ENCODE data around the gene POR. TPM values are rescaled to one million over a fixed set of nuclear protein-coding genes. Genes with fewer than 3 reads are reported as not detected.
"Not testable (repeated sequence)": the region's sequence is repeated elsewhere in the genome, so short reads cannot be mapped to it uniquely, and the experiment has no call there.

Gene POR
- polyA plus RNA-seq, 1 of the 3 experiments (the other 2 are of a cell fraction) = 68.7 TPM

- peak overlapping the region in 1 of 2 experiments; percentile 19; a peak in 2 of 4 replicates for H3K27ac ChIP-seq (ENCODE audit: low read depth in 2 of 2, low read length in 1 of 2)
- CTCF ChIA-PET = interaction anchor here (0.9 to 3.5 kb wide), 3 partner anchors 12 to 148 kb away, joined by 3 to 20 read pairs (median 4); no protein-coding TSS in a partner anchor
- H3K9me2 ChIP-seq = no peaks in the 10 kb centered on the region
- POLR2A ChIA-PET = interaction anchor here (0.6 to 0.7 kb wide), 2 partner anchors 13 to 22 kb away, joined by 3 read pairs; no protein-coding TSS in a partner anchor
- no peaks in the 10 kb centered on the region for H3K79me2 ChIP-seq (ENCODE audit: insufficient read depth)
- no peak overlapping the region for H3K9ac ChIP-seq
- DNase-seq = no peak
- H3K36me3 ChIP-seq (replicated peaks in 1 of 2; ENCODE audit: control insufficient read depth in 1 of 2, insufficient read depth in 2 of 2, low read length in 1 of 2) = no peaks in the 10 kb centered on the region
- H3F3A ChIP-seq (replicated peaks; ENCODE audit: insufficient read depth) = peaks cover 16% of the 10 kb centered on the region
- no peaks in the 10 kb centered on the region for H4K20me1 ChIP-seq (ENCODE audit: insufficient read depth)
- H3K4me2 ChIP-seq = no peak overlapping the region
- peaks cover 0 to 7% of the 10 kb centered on the region in 2 experiments; a peak in 1 of 4 replicates for H3K4me1 ChIP-seq (ENCODE audit: control insufficient read depth in 1 of 2, insufficient read depth in 2 of 2, low read depth in 1 of 2, low read length in 1 of 2)
- TF ChIP-seq RAD21 (IDR thresholded peaks at IDR 0.05; ENCODE audit: low read length) (no peak), TAF1 (IDR thresholded peaks at IDR 0.05; ENCODE audit: borderline replicate concordance, low read depth, low read length) (no peak), FOXM1 (IDR thresholded peaks at IDR 0.05; ENCODE audit: low read depth) (no peak), CHD2 (IDR thresholded peaks at IDR 0.05; ENCODE audit: low read length, partially characterized antibody) (no peak)
- 82% methylated on average over 13 of the region's 13 CpGs for WGBS (ENCODE audit: low lambda C conversion rate)
- H2AFZ ChIP-seq (ENCODE audit: low read depth) = peak overlapping the region; percentile 54; the same call in 1 of the 2 replicates
- no peak overlapping the region for H3K4me3 ChIP-seq (ENCODE audit: low read depth in 2 of 2, low read length in 1 of 2)
- no peaks in the 10 kb centered on the region for H3K9me3 ChIP-seq
- no peaks in the 10 kb centered on the region for H3K27me3 ChIP-seq (ENCODE audit: insufficient read depth)
These were observed 42.7 kb upstream of the POR start for GRCh38 chr7:75872073-75872782.

GRCh38 chr7:75874180-75874579 is 40.8 kb upstream of the POR start:
- H3K9ac ChIP-seq; H4K20me1 ChIP-seq (ENCODE audit: insufficient read depth); H2AFZ ChIP-seq (ENCODE audit: low read depth); POLR2A ChIA-PET; H3K27me3 ChIP-seq (ENCODE audit: insufficient read depth); H3K9me2 ChIP-seq; H3K4me2 ChIP-seq; H3K79me2 ChIP-seq (ENCODE audit: insufficient read depth); H3K27ac ChIP-seq (ENCODE audit: low read depth in 2 of 2, low read length in 1 of 2); DNase-seq; H3K9me3 ChIP-seq; H3K36me3 ChIP-seq (replicated peaks in 1 of 2; ENCODE audit: control insufficient read depth in 1 of 2, insufficient read depth in 2 of 2, low read length in 1 of 2); H3K4me3 ChIP-seq (ENCODE audit: low read depth in 2 of 2, low read length in 1 of 2): not testable (repeated sequence)
- peaks cover 16% of the 10 kb centered on the region for H3F3A ChIP-seq (replicated peaks; ENCODE audit: insufficient read depth)
- peaks cover 6 to 13% of the 10 kb centered on the region in 2 experiments; a peak in 3 of 4 replicates for H3K4me1 ChIP-seq (ENCODE audit: control insufficient read depth in 1 of 2, insufficient read depth in 2 of 2, low read depth in 1 of 2, low read length in 1 of 2)
- CTCF ChIA-PET = interaction anchor here (0.8 to 3.5 kb wide), 3 partner anchors 8 to 146 kb away, joined by 3 to 20 read pairs (median 14); no protein-coding TSS in a partner anchor
- WGBS (ENCODE audit: low lambda C conversion rate) = 95% methylated on average over 3 of the region's 3 CpGs

- no peak overlapping the region for H3K27ac ChIP-seq (ENCODE audit: low read depth in 2 of 2, low read length in 1 of 2)
- no peak for DNase-seq
- H3K9me3 ChIP-seq = no peaks in the 10 kb centered on the region
- peaks cover 9 to 13% of the 10 kb centered on the region in 2 experiments for H3K4me1 ChIP-seq (ENCODE audit: control insufficient read depth in 1 of 2, insufficient read depth in 2 of 2, low read depth in 1 of 2, low read length in 1 of 2)
- H3K27me3 ChIP-seq (ENCODE audit: insufficient read depth) = no peaks in the 10 kb centered on the region
- no peaks in the 10 kb centered on the region for H4K20me1 ChIP-seq (ENCODE audit: insufficient read depth)
- peaks cover 15% of the 10 kb centered on the region for H3K79me2 ChIP-seq (ENCODE audit: insufficient read depth)
- no peaks in the 10 kb centered on the region for H3K9me2 ChIP-seq
- no peak overlapping the region for H3K9ac ChIP-seq
- H3K36me3 ChIP-seq (replicated peaks in 1 of 2; ENCODE audit: control insufficient read depth in 1 of 2, insufficient read depth in 2 of 2, low read length in 1 of 2) = no peaks in the 10 kb centered on the region
- H3F3A ChIP-seq (replicated peaks; ENCODE audit: insufficient read depth) = peaks cover 16% of the 10 kb centered on the region
- no peak overlapping the region for H3K4me2 ChIP-seq
- WGBS (ENCODE audit: low lambda C conversion rate) = 92% methylated on average over 21 of the region's 21 CpGs
- POLR2A ChIA-PET = no interaction called here
- no peak overlapping the region for H3K4me3 ChIP-seq (ENCODE audit: low read depth in 2 of 2, low read length in 1 of 2)
- CTCF ChIA-PET = interaction anchor here (2.3 to 3.5 kb wide), 2 partner anchors 9 to 145 kb away, joined by 14 to 20 read pairs; no protein-coding TSS in a partner anchor
- no peak overlapping the region for H2AFZ ChIP-seq (ENCODE audit: low read depth)
- no peak for TF ChIP-seq SIN3A (IDR thresholded peaks at IDR 0.05; ENCODE audit: borderline replicate concordance, low read depth, low read length)
- no peak for TF ChIP-seq IRF3 (IDR thresholded peaks at IDR 0.05; ENCODE audit: low read depth, low read length)
- no peak for TF ChIP-seq MEF2A (IDR thresholded peaks at IDR 0.05; ENCODE audit: borderline replicate concordance, low read depth)
- no peak for TF ChIP-seq PBX3 (IDR thresholded peaks at IDR 0.05)
- TF ChIP-seq CTCF (IDR thresholded peaks at IDR 0.05) = no peak
- no peak for TF ChIP-seq TEAD4 (IDR thresholded peaks at IDR 0.05; ENCODE audit: borderline replicate concordance, insufficient read depth)
- TF ChIP-seq CHD2 (IDR thresholded peaks at IDR 0.05; ENCODE audit: low read length, partially characterized antibody) = no peak
- TF ChIP-seq NFIC (IDR thresholded peaks at IDR 0.05; ENCODE audit: borderline replicate concordance) = no peak
- TF ChIP-seq MXI1 (IDR thresholded peaks at IDR 0.05; ENCODE audit: low read depth, low read length) = no peak
- TF ChIP-seq RAD21 (IDR thresholded peaks at IDR 0.05; ENCODE audit: low read length) = no peak
- no peak for TF ChIP-seq GATA2 (CRISPR knock-in tag; IDR thresholded peaks at IDR 0.05)
- no peak for TF ChIP-seq FOXM1 (IDR thresholded peaks at IDR 0.05; ENCODE audit: low read depth)
- no peak for TF ChIP-seq NRF1 (IDR thresholded peaks at IDR 0.05; ENCODE audit: low read depth, low read length)
These were observed 39.6 kb upstream of the POR start for GRCh38 chr7:75875113-75876080.
